Endothelial cell of umbilical vein (primary cell): ENCODE data around the gene P2RY8. TPM values are rescaled to one million over a fixed set of nuclear protein-coding genes. Genes with fewer than 3 reads are reported as not detected.

ENCODE experiments used
- BruUV-seq: library from RNA; stranded (reverse); fragments of 400-500 nt; replicated peaks from 2 replicates; lab custom pipeline; 2021; lab: Mats Ljungman, UMichigan
- CTCF ChIA-PET: fragments of 300-600, 350-600 bp; sonication (Branson Sonifier 250); formaldehyde crosslinking; loops from one replicate; lab custom pipeline; 2021; ENCODE audit warnings: antibody characterized with exemption, inconsistent platforms; lab: Charles Lee
- POLR2A ChIA-PET: fragments of 300-600, 350-600 bp; sonication (Branson Sonifier 250); formaldehyde crosslinking; loops from one replicate; lab custom pipeline; 2021; ENCODE audit warnings: antibody characterized with exemption, inconsistent platforms; lab: Charles Lee
- DNase-seq: peaks from one replicate; pipeline ENCODE4 v3.0.0-alpha.2; 2011; ENCODE audit warnings: low read depth, low spot score
- FAIRE-seq: peaks from 2 replicates; lab custom pipeline; 2011; peaks lifted over from hg19 to GRCh38; lab: Jason Lieb, UNC
- H2AFZ ChIP-seq: 2 replicates; pipeline ENCODE4 v1.6.0; 2012; ENCODE audit warnings: low read depth, low read length, control low read depth, inconsistent platforms
- H3K27ac ChIP-seq: 2 replicates; pipeline ENCODE4 v1.5.1; 2011; ENCODE audit warnings: low read depth, mild to moderate bottlenecking, control low read depth, low read length, moderate library complexity; ENCODE audit not compliant: insufficient read depth
- H3K27me3 ChIP-seq, 2 experiments: 2 replicates each; pipeline versions ENCODE4 v1.6.0 to v1.6.1; 2011; ENCODE audit warnings: low read length in 2 of 2, mixed read lengths in 1 of 2; ENCODE audit not compliant: control insufficient read depth in 2 of 2, insufficient read depth in 2 of 2
- H3K36me3 ChIP-seq, 2 experiments: 2 replicates in 1 of 2; 3 replicates in 1 of 2; pipeline ENCODE4 v1.5.1; 2011; ENCODE audit warnings: low read length in 2 of 2, mild to moderate bottlenecking in 1 of 2, moderate library complexity in 1 of 2; ENCODE audit not compliant: control insufficient read depth in 2 of 2, insufficient read depth in 2 of 2; ENCODE audit errors: extremely low read depth in 1 of 2
- H3K4me1 ChIP-seq: 3 replicates; pipeline ENCODE4 v1.5.1; 2011; ENCODE audit warnings: mild to moderate bottlenecking, low read length; ENCODE audit not compliant: control insufficient read depth, insufficient read depth; ENCODE audit errors: extremely low read depth
- H3K4me2 ChIP-seq: 2 replicates; pipeline ENCODE4 v1.6.1; 2011; ENCODE audit warnings: low read length, control low read depth, mixed read lengths; ENCODE audit not compliant: insufficient read depth
- H3K4me3 ChIP-seq, 3 experiments: fragments of 200-600 bp in 1 of 3; sonication (generic), shearing (Covaris generic) in 1 of 3; replicated peaks in 1 of 3; 2 replicates each; pipeline ENCODE4 v1.5.1; 2011 to 2016; ENCODE audit warnings: control low read depth in 3 of 3, low read length in 3 of 3, mild to moderate bottlenecking in 2 of 3, inconsistent platforms in 1 of 3, low read depth in 1 of 3, moderate library complexity in 1 of 3; ENCODE audit not compliant: insufficient read depth in 1 of 3
- H3K79me2 ChIP-seq: 2 replicates; pipeline ENCODE4 v1.6.0; 2012; ENCODE audit warnings: low read length, inconsistent platforms; ENCODE audit not compliant: control insufficient read depth, insufficient read depth
- H3K9ac ChIP-seq: replicated peaks from 2 replicates; pipeline ENCODE3; 2011; ENCODE audit warnings: low read length, control low read depth; ENCODE audit not compliant: insufficient read depth; ENCODE audit errors: extremely low read depth
- H3K9me1 ChIP-seq: replicated peaks from 3 replicates; pipeline ENCODE4 v1.6.0; 2011; ENCODE audit warnings: mild to moderate bottlenecking, low read length; ENCODE audit not compliant: control insufficient read depth, insufficient read depth; ENCODE audit errors: extremely low read depth
- H3K9me3 ChIP-seq: replicated peaks from 2 replicates; pipeline ENCODE4 v1.5.1; 2012; ENCODE audit warnings: low read length, inconsistent platforms; ENCODE audit not compliant: control insufficient read depth, insufficient read depth
- H4K20me1 ChIP-seq: replicated peaks from 2 replicates; pipeline ENCODE3; 2011; ENCODE audit warnings: mild to moderate bottlenecking, low read length; ENCODE audit not compliant: control insufficient read depth, insufficient read depth; ENCODE audit errors: extremely low read depth
- EZH2 ChIP-seq: IDR thresholded peaks from 2 replicates; pipeline ENCODE4 v1.6.1; 2012; ENCODE audit warnings: borderline replicate concordance, low read depth, mild to moderate bottlenecking, moderate library complexity, low read length, inconsistent platforms; ENCODE audit not compliant: severe bottlenecking
- FOS ChIP-seq: IDR thresholded peaks from 2 replicates; pipeline ENCODE4 v1.6.1; 2011; ENCODE audit warnings: mild to moderate bottlenecking, low read length, moderate library complexity, borderline replicate concordance; ENCODE audit not compliant: insufficient read depth
- GATA2 ChIP-seq: IDR thresholded peaks from 2 replicates; pipeline ENCODE4 v1.7.0; 2011; ENCODE audit warnings: low read depth, mild to moderate bottlenecking, moderate library complexity, mixed read lengths, low read length; ENCODE audit not compliant: insufficient read length, insufficient read depth
- JUN ChIP-seq: IDR thresholded peaks from 2 replicates; pipeline ENCODE4 v1.6.1; 2011; ENCODE audit warnings: borderline replicate concordance, low read depth; ENCODE audit not compliant: insufficient read length, insufficient read depth
- MYC ChIP-seq: IDR thresholded peaks from one replicate; pipeline ENCODE4 v1.6.1; 2011; ENCODE audit warnings: mild to moderate bottlenecking, low read depth, low read length
- POLR2A ChIP-seq: IDR thresholded peaks from 2 replicates; pipeline ENCODE4 v1.6.1; 2012; ENCODE audit warnings: low read depth, mild to moderate bottlenecking, control low read depth, low read length
- POLR2AphosphoS5 ChIP-seq: IDR thresholded peaks from 2 replicates; pipeline ENCODE4 v1.6.1; 2012; ENCODE audit warnings: low read depth, mild to moderate bottlenecking, control low read depth, low read length, moderate library complexity; ENCODE audit not compliant: insufficient read depth
- dilution Hi-C: fragments of 300-500 bp; cut with MboI; formaldehyde crosslinking; loops from one replicate; pipeline ENCODE4 v1.15.0; 2019; ENCODE audit warnings: low sequenced_read_pairs; ENCODE audit not compliant: extremely low pct_ligation_motif_present
- intact Hi-C: fragments of 100-400 bp; cut with micrococcal nuclease; formaldehyde crosslinking; loops from one replicate; pipeline ENCODE4 v1.10.0; 2022
- polyA plus RNA-seq, 4 experiments: library from polyadenylated mRNA; depleted of rRNA in 3 of 4; stranded (reverse) in 3 of 4; unstranded in 1 of 4; fragments of >200 nt; gene quantifications; 2 replicates each; pipeline versions ENCODE4 v1.2.1 to v1.2.3, GENCODE V29; 2011 to 2012; ENCODE audit warnings: missing spikeins in 1 of 4
- total RNA-seq: library from RNA; stranded (reverse); gene quantifications from 2 replicates; pipeline ENCODE4 v1.2.3, GENCODE V29; 2021
- TF ChIP-seq, protein P1 (sequence below): IDR thresholded peaks from 2 replicates; pipeline ENCODE4 v1.6.1; 2011; ENCODE audit not compliant: insufficient read depth, insufficient read length
- TF ChIP-seq, protein P2 (sequence below), 2 donors: IDR thresholded peaks; 1 replicate in 1 of 2; 2 replicates in 1 of 2; pipeline ENCODE4 v1.5.1; 2011; ENCODE audit warnings: low read length in 2 of 2, mild to moderate bottlenecking in 2 of 2, moderate library complexity in 2 of 2, control low read depth in 1 of 2, inconsistent platforms in 1 of 2, low read depth in 1 of 2; ENCODE audit not compliant: insufficient read depth in 1 of 2; ENCODE audit errors: extremely low read depth in 1 of 2

The P2RY8 gene
- total and polyA plus RNA-seq, 2 donors (not counting 3 experiments of a cell fraction or from before 2014, with no cell fraction given): not detected

GRCh38 chrX:1488141-1488540 lies 48.8 kb downstream of the P2RY8 start:
- Histone ChIP-seq H3K9me3 (no peaks in the 10 kb centered on the region), H3K9ac (no peak overlapping the region), H3K27ac (no peak overlapping the region), H3K36me3 (no peaks in the 10 kb centered on the region), H3K4me2 (no peak overlapping the region), H2AFZ (no peak overlapping the region), H3K79me2 (no peaks in the 10 kb centered on the region), H3K4me3 (no peak overlapping the region), H4K20me1 (no peaks in the 10 kb centered on the region), H3K27me3 (no peaks in the 10 kb centered on the region), H3K9me1 (no peaks in the 10 kb centered on the region), H3K4me1 (no peaks in the 10 kb centered on the region)
- TF ChIP-seq GATA2 (no peak), MYC (no peak), EZH2 (no peak), POLR2A (no peak), POLR2AphosphoS5 (no peak), JUN (no peak), FOS (no peak)
- TF ChIP-seq, protein P1, sequence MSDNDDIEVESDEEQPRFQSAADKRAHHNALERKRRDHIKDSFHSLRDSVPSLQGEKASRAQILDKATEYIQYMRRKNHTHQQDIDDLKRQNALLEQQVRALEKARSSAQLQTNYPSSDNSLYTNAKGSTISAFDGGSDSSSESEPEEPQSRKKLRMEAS: no peak
- TF ChIP-seq, protein P2, sequence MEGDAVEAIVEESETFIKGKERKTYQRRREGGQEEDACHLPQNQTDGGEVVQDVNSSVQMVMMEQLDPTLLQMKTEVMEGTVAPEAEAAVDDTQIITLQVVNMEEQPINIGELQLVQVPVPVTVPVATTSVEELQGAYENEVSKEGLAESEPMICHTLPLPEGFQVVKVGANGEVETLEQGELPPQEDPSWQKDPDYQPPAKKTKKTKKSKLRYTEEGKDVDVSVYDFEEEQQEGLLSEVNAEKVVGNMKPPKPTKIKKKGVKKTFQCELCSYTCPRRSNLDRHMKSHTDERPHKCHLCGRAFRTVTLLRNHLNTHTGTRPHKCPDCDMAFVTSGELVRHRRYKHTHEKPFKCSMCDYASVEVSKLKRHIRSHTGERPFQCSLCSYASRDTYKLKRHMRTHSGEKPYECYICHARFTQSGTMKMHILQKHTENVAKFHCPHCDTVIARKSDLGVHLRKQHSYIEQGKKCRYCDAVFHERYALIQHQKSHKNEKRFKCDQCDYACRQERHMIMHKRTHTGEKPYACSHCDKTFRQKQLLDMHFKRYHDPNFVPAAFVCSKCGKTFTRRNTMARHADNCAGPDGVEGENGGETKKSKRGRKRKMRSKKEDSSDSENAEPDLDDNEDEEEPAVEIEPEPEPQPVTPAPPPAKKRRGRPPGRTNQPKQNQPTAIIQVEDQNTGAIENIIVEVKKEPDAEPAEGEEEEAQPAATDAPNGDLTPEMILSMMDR (IDR thresholded peaks at IDR 0.05; ENCODE audit: extremely low read depth in 1 of 2, insufficient read depth in 1 of 2, low read depth in 1 of 2, low read length in 2 of 2): no peak
- no TSS peak for BruUV-seq
- no peak for DNase-seq
- no peak for FAIRE-seq
- dilution Hi-C loops: no loop called here
- intact Hi-C loops: no loop called here
- POLR2A ChIA-PET: no interaction called here
- CTCF ChIA-PET: no interaction called here
